Left cardiac atrium (tissue), 4 donors: ENCODE data around the gene SCN8A. TPM values are rescaled to one million over a fixed set of nuclear protein-coding genes. Genes with fewer than 3 reads are reported as not detected.

Experiments used
- ATAC-seq, 2 donors: fragments of 200-7000 bp; cut with Tn5 transposase; one replicate each; pipeline ENCODE4 v1.9.1; 2020; ENCODE audit warnings: mild to moderate bottlenecking in 2 of 2, moderate library complexity in 2 of 2
- DNase-seq: peaks from one replicate; pipeline ENCODE4 v3.0.0-alpha.2; 2020
- intact Hi-C, 2 donors: fragments of 100-400 bp; cut with DNase I; formaldehyde crosslinking; loops; one replicate each; pipeline versions ENCODE4 v1.14.1 to v1.15.1; 2022 to 2023
- total RNA-seq, 2 donors: library from RNA; stranded (reverse); fragmentation: NEBNext Ultra II Directional; extraction: Animal tissue kit (Norgen Biotek cat#: 25700); gene quantifications; one replicate each; pipeline ENCODE4 v1.2.1, GENCODE V29; 2021
- donor health status: DM: no; HTN: yes; CAD: no.
- donor health status: DM: no; HTN: yes; CAD: no; lungs with severe emphysema.
- donor health status: DM: yes; HTN: yes; CAD: no.
- donor health status: Dilated cardiomyopathy.

Gene SCN8A
- total RNA-seq, 2 donors from 2014 or later, result 0.21 to 0.41 TPM

GRCh38 chr12:51661836-51662235, 70.8 kb downstream of the SCN8A start:
- ATAC-seq, result no peak
- no peak for DNase-seq
- intact Hi-C loops, result no loop called here

GRCh38 chr12:51662728-51663154, 71.7 kb downstream of the SCN8A start:
- intact Hi-C loops, result no loop called here
- DNase-seq, result no peak
- no peak for ATAC-seq

- DNase-seq, result no peak
Observed at GRCh38 chr12:51663390-51663789, 72.4 kb downstream of the SCN8A start.

GRCh38 chr12:51666696-51667095, 75.7 kb downstream of the SCN8A start:
- ATAC-seq (no peak), DNase-seq (no peak)
- intact Hi-C loops, result no loop called here

More at GRCh38 chr12:51663390-51663789, 72.4 kb downstream of the SCN8A start:
- intact Hi-C loops, result no loop called here
- ATAC-seq, result no peak

- ATAC-seq (no peak), DNase-seq (no peak)
- intact Hi-C loops, result no loop called here
Observed at GRCh38 chr12:51667269-51667668, 76.2 kb downstream of the SCN8A start.

- DNase-seq (no peak), ATAC-seq (no peak)
- intact Hi-C loops, result no loop called here
Observed at GRCh38 chr12:51669271-51669670, 78.2 kb downstream of the SCN8A start.

- no peak for DNase-seq
- ATAC-seq, result no peak
- intact Hi-C loops, result no loop called here
Observed at GRCh38 chr12:51669996-51670395, 79.0 kb downstream of the SCN8A start.

GRCh38 chr12:51672334-51672733, 81.3 kb downstream of the SCN8A start:
- ATAC-seq (no peak), DNase-seq (no peak)
- intact Hi-C loops, result no loop called here

- DNase-seq (no peak), ATAC-seq (no peak)
- intact Hi-C loops, result no loop called here
Observed at GRCh38 chr12:51675071-51675803, 84.2 kb downstream of the SCN8A start.

- intact Hi-C loops, result no loop called here
- ATAC-seq (no peak), DNase-seq (no peak)
Observed at GRCh38 chr12:51676875-51677274, 85.8 kb downstream of the SCN8A start.

- intact Hi-C loops, result no loop called here
Observed at GRCh38 chr12:51677284-51677968, 86.4 kb downstream of the SCN8A start.

GRCh38 chr12:51678086-51678724, 87.2 kb downstream of the SCN8A start:
- DNase-seq, result no peak
- intact Hi-C loops, result no loop called here
- peak in 1 of 2 donors; percentile 71 for ATAC-seq

More at GRCh38 chr12:51677284-51677968, 86.4 kb downstream of the SCN8A start:
- ATAC-seq (no peak), DNase-seq (no peak)

GRCh38 chr12:51682981-51683380, 91.9 kb downstream of the SCN8A start:
- intact Hi-C loops, result no loop called here
- ATAC-seq, result no peak
- no peak for DNase-seq

- DNase-seq (peak; percentile 21), ATAC-seq (peak in 1 of 2 donors; percentile 83)
- intact Hi-C loops, result no loop called here
Observed at GRCh38 chr12:51683763-51684357, 92.8 kb downstream of the SCN8A start.

- no peak for ATAC-seq
- no peak for DNase-seq
- intact Hi-C loops, result no loop called here
Observed at GRCh38 chr12:51686727-51687126, 95.7 kb downstream of the SCN8A start.

GRCh38 chr12:51687177-51687576, 96.1 kb downstream of the SCN8A start:
- ATAC-seq (no peak), DNase-seq (no peak)
- intact Hi-C loops, result no loop called here

GRCh38 chr12:51687614-51688013, 96.6 kb downstream of the SCN8A start:
- ATAC-seq, result no peak
- no peak for DNase-seq
- intact Hi-C loops, result no loop called here

GRCh38 chr12:51689983-51690382, 99.0 kb downstream of the SCN8A start:
- ATAC-seq, result no peak
- no peak for DNase-seq
- intact Hi-C loops, result no loop called here

- ATAC-seq, result no peak
- intact Hi-C loops, result no loop called here
Observed at GRCh38 chr12:51692016-51692415, 101.0 kb downstream of the SCN8A start.

GRCh38 chr12:51693569-51693968, 102.5 kb downstream of the SCN8A start:
- no peak for DNase-seq
- intact Hi-C loops, result no loop called here

More at GRCh38 chr12:51692016-51692415, 101.0 kb downstream of the SCN8A start:
- no peak for DNase-seq

More at GRCh38 chr12:51693569-51693968, 102.5 kb downstream of the SCN8A start:
- no peak for ATAC-seq
